NCI-H2227 treated with DMSO at 0.1 percent for 48 hours (cell line): ENCODE results near the gene SRPK3.
"Not testable (repeated sequence)": the region's sequence is repeated elsewhere in the genome, so short reads cannot be mapped to it uniquely, and the experiment has no call there.

Experiments used
- DNase-seq: peaks from one replicate; lab custom pipeline; 2025; lab: John Stamatoyannopoulos, UW

Gene SRPK3, protein sequence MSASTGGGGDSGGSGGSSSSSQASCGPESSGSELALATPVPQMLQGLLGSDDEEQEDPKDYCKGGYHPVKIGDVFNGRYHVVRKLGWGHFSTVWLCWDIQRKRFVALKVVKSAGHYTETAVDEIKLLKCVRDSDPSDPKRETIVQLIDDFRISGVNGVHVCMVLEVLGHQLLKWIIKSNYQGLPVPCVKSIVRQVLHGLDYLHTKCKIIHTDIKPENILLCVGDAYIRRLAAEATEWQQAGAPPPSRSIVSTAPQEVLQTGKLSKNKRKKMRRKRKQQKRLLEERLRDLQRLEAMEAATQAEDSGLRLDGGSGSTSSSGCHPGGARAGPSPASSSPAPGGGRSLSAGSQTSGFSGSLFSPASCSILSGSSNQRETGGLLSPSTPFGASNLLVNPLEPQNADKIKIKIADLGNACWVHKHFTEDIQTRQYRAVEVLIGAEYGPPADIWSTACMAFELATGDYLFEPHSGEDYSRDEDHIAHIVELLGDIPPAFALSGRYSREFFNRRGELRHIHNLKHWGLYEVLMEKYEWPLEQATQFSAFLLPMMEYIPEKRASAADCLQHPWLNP

DNA sequence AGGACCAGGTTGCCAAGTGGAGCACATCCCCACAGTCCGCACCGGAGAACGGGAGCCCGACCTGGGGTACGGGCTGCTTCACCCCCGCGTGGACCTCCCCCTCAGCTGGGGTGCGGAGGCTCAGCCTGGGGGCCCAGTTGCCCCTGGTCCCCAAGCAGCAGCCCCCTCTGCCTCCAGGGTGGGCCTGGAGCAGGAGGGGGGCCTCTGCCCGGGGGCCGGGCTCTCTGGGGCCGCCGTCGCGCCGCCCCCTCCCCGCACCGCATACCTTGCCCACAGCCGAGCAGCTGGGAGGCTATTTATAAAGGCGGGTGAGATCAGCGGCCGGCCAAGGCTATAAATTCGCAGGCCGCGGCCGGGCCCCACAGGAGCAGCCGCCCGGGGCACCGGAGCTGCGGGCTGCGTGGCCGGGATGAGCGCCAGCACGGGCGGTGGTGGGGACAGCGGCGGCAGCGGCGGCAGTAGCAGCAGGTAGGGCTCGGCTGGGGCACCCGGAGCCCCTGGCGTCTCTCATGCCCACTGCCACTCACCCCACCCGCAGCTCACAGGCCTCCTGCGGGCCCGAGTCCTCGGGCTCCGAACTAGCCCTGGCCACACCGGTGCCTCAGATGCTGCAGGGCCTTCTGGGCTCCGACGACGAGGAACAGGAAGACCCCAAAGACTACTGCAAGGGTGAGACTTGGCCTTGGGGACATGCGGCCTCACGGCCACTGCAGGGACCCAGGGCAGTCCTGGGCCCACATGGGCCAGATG is at the start of gene SRPK3:
Gene SRPK3, plus strand, starts transcription at position 364 of the 750 bp plus-strand sequence. Its CDS starts 46 bp downstream, at position 410.
- DNase-seq = no peak

- no peak for DNase-seq
Observed at GRCh38 chrX:153731117-153731844, 49.6 kb upstream of the SRPK3 start.

DNA sequence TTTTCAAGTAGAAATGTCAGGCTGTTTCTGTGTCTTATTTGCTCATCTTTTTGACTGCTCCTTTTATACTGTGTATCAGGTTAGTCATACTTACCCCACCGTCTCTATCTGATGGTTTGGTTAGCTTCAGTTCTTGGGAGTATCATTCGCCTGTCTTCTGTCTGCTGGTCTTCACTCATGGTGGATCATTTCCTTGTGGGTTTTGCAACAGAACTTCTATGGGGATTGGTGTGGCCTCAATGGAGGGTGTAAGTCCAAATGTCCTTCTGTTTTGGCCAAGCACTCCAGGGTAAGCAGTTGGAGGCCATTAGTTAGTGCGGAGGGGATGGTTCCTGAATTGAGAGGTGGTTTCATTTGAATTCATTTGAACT is 49.0 kb upstream of the SRPK3 start:
- no peak for DNase-seq

DNA sequence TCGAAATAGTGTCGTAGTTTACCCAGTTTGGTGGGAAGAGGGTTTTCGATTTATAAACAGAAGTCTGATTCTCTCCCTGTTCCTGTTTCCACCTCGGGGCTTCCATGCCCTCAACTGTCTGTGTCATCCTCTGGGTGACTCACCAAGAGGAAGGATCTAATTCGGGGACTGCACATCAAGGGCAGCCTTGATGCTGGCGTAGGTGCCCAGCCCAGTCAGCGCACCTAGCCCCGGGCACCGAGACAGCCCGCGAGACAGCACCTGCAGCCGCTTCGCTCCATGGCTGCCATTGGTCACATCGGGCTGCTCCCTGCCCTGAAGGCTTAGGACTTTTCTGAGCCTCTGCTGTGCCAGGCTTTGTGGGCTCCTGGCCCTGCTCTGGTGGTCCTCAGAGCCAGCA is 48.4 kb upstream of the SRPK3 start:
- no peak for DNase-seq

- DNase-seq = no peak
Observed at GRCh38 chrX:153733651-153734240, 47.1 kb upstream of the SRPK3 start.

DNA sequence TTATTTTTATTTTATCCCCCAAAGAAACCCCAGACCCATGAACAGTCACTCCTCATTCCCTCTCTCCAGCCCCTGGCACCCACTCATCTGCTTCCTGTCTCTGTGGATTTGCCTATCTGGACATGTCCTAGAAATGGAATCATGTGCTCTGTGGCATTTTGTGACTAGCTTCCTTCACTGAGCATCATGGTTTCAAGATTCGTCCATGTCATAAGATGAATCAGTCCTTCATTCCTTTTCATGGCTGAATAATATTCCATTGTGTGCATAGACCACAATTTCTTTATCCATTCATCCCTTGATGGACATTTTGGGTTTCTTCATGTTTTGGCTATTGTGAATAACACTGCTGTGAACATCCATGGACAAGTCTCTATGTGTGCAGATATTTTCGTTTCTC is 46.0 kb upstream of the SRPK3 start:
- DNase-seq = no peak

GRCh38 chrX:153735274-153735673 is 45.6 kb upstream of the SRPK3 start:
- DNase-seq = no peak

DNA sequence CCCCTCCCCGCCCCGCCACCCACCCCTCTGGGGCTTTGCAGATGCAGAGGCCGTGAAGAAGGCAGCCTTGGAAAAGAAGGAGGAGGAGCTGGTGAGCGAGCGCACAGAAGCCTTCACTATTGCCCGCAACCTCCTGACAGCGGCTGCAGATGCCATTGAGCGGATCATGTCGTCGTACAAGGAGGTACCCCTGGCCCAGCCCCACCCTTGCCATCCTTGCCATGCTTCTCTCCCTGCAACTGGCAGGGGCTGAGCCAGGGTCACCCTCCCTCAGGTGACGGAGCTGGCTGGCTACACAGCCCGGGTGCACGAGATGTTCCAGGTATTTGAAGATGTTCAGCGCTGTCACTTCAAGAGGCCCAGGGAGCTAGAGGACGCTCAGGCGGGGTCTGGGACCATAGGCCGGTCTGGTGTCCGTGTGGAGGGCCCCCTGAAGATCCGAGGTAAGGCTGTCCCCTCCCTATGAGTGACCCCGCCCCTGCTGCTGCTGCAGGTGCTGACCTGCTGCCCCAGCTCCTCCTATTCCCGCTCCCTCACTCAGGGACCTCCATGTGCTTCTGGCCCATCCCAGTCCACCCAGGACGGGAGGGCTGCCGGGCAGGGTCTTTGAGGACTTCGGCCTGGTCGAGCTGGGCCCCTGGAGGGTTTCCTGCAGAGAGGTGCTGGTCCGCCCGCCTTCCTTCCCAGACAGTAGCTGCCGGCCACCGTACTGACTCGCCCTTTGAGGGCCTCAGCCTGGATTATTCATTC is 44.6 kb upstream of the SRPK3 start:
- DNase-seq = no peak

DNA sequence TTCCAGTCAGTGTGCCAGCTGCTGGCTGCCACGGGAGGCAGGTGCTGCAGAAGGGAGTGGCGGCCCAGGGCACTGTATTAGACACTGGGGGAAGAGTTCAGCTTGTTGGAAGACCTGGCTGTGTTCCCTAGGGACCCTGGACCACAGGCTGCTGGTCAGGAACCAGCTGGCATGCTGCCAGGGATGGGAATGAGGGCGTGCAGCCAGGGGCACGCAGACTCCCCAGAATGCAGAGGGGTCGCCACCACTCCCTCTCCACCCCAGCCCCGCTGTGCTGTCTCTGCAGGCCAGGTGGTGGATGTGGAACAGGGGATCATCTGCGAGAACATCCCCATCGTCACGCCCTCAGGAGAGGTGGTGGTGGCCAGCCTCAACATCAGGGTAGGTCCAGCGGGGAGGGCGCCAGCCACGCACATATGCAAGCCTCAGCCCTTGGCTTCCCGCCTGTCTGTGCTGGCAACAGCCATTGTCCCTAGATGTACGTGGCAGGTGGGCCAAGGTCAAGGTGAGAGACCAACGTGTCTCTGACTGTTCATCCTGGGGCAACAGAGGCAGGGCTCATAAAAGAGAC is 43.9 kb upstream of the SRPK3 start:
- no peak for DNase-seq

- no peak for DNase-seq
Observed at GRCh38 chrX:153738056-153738605, 42.7 kb upstream of the SRPK3 start.

DNA sequence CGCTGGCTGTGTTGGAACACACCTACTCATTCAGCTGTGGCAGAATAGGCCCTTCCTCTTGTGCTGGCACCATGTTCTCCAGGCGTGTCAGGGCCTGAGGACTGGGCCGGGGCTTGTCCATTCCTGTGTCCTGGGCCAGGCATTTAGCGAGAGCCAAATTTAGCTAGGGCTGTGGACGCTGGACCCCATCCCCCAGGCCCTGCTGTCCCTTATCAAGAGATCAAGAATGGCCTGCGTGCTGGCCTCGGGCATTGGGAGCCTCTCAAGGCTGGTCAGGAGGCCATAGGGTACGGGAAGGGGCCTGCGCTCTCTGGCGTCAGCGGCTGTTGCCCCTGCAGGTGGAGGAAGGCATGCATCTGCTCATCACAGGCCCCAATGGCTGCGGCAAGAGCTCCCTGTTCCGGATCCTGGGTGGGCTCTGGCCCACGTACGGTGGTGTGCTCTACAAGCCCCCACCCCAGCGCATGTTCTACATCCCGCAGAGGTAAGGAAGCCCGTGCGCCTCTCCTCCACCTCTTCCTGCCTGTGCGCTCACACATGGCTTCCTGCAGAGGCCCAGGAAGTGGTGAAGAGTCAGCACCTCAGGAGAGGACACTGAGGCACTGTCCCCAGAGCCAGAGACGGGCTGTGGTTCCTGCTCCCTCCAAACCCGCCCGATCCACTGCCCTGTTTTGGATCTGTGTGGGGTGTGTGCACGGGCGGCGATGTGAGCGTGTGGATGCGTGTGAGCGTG is 40.9 kb upstream of the SRPK3 start:
- no peak for DNase-seq

DNA sequence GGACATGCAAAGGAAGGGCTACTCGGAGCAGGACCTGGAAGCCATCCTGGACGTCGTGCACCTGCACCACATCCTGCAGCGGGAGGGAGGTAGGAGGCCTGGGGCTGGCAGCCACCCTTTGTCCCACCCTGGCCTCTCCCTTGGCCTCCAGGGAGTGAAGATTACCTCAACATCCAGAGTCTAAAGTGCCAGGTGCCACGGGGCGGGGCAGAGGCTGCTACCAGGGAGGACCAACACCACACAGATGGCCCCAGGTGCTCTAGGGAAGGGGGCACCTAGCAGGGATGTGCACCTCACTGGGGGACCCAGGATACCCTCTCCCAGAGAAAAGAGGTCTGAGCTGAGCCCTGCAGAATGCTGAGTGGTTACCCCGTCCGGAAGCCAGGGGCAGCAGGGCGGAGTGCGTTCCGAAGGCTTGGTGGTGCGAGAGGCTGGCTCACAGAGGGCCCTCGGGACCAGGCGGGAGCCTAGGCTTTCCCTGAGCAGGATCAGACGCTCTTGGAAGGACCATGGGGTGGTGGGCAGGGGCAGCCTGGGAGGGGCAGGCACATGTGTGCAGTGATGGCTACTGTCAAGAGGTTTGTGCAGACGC is 40.1 kb upstream of the SRPK3 start:
- no peak for DNase-seq

GRCh38 chrX:153741446-153741845 is 39.4 kb upstream of the SRPK3 start:
- DNase-seq = no peak

GRCh38 chrX:153742111-153742510 is 38.7 kb upstream of the SRPK3 start:
- DNase-seq = not testable (repeated sequence)

- DNase-seq = not testable (repeated sequence)
Observed at GRCh38 chrX:153742796-153743467, 37.9 kb upstream of the SRPK3 start.

DNA sequence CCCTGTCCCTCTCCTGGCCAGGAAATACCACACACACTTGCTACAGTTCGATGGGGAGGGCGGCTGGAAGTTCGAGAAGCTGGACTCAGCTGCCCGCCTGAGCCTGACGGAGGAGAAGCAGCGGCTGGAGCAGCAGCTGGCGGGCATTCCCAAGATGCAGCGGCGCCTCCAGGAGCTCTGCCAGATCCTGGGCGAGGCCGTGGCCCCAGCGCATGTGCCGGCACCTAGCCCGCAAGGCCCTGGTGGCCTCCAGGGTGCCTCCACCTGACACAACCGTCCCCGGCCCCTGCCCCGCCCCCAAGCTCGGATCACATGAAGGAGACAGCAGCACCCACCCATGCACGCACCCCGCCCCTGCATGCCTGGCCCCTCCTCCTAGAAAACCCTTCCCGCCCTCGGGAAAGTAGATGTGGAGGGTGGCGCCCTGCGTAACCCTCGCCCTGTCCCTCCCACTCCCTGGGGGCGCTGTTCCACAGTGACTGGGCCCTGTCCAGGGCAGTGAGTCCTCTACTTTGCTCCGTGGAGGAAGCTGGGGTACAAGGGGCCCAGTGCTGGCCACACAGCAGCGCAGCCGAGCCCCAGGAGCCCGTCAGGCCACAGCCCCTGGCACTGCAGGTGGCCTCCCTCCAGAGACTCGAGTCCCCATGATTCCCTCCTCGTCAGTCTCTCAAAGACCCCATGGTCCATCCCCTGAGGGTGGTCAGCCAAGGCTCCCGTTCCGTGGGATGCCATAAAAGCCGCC is 37.2 kb upstream of the SRPK3 start:
- not testable (repeated sequence) for DNase-seq

DNA sequence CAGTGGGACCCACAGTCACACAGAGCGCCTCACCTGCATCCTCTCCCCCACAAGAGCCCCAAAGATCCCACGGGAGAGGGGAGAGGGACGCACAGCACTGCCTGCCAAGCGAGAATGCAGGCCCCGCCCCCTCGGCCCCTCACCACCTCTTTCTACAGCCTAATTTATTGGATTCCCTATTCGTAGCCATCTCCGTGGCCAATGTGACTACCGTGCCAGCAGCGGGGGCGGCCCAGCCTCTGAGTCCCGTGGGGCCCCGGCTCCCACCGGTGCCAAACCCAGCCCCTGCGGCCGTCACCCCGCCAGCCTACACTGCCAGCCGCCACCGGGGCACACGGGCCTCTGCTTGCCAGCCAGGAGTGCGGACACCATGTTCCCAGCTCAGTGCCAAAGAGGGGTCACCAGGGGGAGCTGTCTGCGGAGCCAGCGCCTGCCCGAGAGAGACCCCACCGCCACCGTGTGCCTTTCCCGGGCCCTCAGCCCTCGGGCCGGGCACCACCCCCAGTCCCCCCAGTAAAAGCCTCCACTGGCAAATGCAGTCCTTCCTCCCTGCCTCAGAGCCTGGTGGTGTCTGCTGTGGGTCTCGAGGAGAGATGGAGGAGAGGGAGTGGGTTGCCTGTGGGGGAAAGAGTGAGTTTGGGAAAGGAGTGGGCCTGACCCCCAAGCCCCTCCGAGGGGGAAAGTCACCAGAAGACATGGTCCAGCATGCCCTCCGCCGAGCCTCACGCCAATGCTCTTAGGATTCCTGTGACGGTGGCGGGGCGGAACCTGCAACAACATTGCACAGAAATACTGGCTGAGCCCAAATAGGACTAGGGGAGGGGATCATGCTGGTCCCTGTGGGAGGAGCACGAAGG is 36.4 kb upstream of the SRPK3 start:
- DNase-seq = no peak
